Measurements from ENCODE around the gene NFS1.

Gene NFS1

DNA sequence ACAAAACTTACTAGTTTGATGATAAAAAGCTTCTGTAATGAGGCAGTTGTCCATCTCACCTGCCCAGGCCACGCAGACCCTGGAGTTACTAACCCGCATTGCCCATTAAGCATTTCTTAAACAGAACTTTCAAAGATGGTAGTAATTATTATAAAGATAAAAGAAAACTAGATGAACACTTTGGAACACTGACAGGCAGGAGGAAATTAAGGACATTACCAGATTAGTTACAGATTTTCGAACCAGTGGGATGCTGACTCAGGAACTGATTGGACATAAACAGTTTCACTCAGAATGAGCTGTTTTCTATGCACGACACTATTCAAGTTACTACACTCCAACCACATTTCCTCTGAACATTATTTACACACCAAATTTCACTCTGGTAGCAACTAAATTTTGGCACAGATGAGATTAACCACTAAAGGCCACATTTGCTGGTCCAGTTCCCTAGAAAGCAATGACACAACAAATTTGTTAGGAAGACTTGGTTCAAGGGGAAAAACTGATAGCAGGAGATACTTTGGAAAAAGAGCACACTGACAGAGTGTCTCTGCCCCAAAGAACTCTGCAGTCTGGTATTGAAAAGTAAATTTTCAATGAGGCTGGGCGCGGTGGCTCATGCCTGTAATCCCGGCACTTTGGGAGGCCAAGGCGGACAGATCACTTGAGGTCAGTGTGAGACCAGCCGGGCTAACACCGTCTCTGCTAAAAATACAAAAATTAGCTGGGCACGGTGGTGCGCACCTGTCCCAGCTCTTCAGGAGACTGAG, 3.1 kb upstream of the NFS1 start:
- DNase-seq (ENCODE audit: low read depth) = no peak
- TF ChIP-seq CTCF (IDR thresholded peaks at IDR 0.05; ENCODE audit: low read depth, low read length, missing control alignments) = no peak
- no peak overlapping the region for H3K4me3 ChIP-seq (ENCODE audit: low read depth, low read length)

GRCh38 chr20:35700625-35701148, 1.5 kb upstream of the NFS1 start:
- peak overlapping the region; percentile 71; the same call in 1 of the 2 replicates for H3K4me3 ChIP-seq (ENCODE audit: low read depth, low read length)
- no peak for TF ChIP-seq CTCF (IDR thresholded peaks at IDR 0.05; ENCODE audit: low read depth, low read length, missing control alignments)
- DNase-seq (ENCODE audit: low read depth) = no peak

- DNase-seq (ENCODE audit: low read depth) = no peak
- no peak for TF ChIP-seq CTCF (IDR thresholded peaks at IDR 0.05; ENCODE audit: low read depth, low read length, missing control alignments)
- H3K4me3 ChIP-seq (ENCODE audit: low read depth, low read length) = peak overlapping the region; percentile 71
Observed at GRCh38 chr20:35699957-35700624, 939 bp upstream of the NFS1 start.

DNA sequence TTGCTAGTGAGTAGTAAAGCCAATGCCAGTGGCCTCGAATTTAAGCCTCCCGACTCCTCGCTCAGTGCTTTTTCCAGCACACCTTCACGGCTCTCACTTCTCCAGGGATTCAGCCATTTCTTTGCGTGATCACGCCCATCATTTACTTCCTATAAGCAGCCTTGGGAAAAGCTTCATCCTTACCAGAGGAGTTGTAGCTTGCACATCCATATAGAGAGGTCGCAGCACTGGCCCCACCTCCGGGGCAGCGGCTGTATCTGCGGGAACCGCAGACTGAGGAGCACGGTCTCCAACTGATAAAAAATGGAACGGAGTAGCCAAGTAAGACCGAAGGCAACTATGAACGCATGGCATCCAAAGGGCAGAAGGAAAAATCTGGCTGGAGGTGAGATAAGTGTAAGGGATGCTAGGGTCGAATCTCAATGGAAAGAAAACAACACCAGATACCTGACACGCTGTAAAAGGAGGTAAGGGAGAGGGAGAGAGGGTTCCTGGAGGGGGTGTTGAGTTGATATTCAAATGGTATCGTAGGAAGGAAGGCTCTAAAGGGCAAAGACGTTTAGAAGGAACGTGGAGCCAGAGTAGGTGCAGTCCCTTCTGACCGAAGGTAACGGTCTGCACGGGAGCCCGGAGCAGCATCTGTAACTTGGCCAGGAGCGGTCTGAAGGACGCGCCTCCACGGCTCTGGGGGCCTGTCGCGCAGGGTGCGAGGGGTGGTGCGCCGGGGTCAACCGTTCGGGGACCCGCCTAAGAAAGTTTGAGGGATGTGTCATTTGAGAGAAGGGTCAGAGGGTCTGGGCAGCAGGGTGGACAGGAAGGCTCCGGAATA, 640 bp downstream of the NFS1 start:
- DNase-seq (ENCODE audit: low read depth) = no peak
- no peak for TF ChIP-seq CTCF (IDR thresholded peaks at IDR 0.05; ENCODE audit: low read depth, low read length, missing control alignments)
- peak overlapping the region; percentile 71 for H3K4me3 ChIP-seq (ENCODE audit: low read depth, low read length)

- no peak for DNase-seq (ENCODE audit: low read depth)
- TF ChIP-seq CTCF (IDR thresholded peaks at IDR 0.05; ENCODE audit: low read depth, low read length, missing control alignments) = no peak
- H3K4me3 ChIP-seq (ENCODE audit: low read depth, low read length) = peak overlapping the region; percentile 71
Observed at GRCh38 chr20:35697696-35698297, 1.4 kb downstream of the NFS1 start.

- no peak overlapping the region for H3K4me3 ChIP-seq (ENCODE audit: low read depth, low read length)
- TF ChIP-seq CTCF (IDR thresholded peaks at IDR 0.05; ENCODE audit: low read depth, low read length, missing control alignments) = no peak
- no peak for DNase-seq (ENCODE audit: low read depth)
Observed at GRCh38 chr20:35695978-35696377, 3.2 kb downstream of the NFS1 start.
